ENCODE results near the gene CD8A. TPM values are rescaled to one million over a fixed set of nuclear protein-coding genes. Genes with fewer than 3 reads are reported as not detected.

CD8A gene
- total RNA-seq, 4 donors from 2014 or later: 0.49 to 1.9 (median 0.87) TPM

GRCh38 chr2:86752934-86753333 is 37.8 kb downstream of the CD8A start:
- DNase-seq (ENCODE audit: low spot score in 2 of 2): no peak
- no peak overlapping the region for H3K4me3 ChIP-seq (ENCODE audit: low read depth, poor library complexity, severe bottlenecking)
- WGBS, 2 donors: 92 to 96% methylated on average over 3 of the region's 3 CpGs
- TF ChIP-seq CTCF (IDR thresholded peaks at IDR 0.05): no peak
- no peak for TF ChIP-seq POLR2A (IDR thresholded peaks at IDR 0.05)
- intact Hi-C loops (cut with DNase I; ENCODE audit: low total_unique reads): no loop called here

GRCh38 chr2:86751778-86752177 is 38.9 kb downstream of the CD8A start:
- intact Hi-C loops (cut with DNase I; ENCODE audit: low total_unique reads): no loop called here
- no peak overlapping the region for H3K4me3 ChIP-seq (ENCODE audit: low read depth, poor library complexity, severe bottlenecking)
- TF ChIP-seq POLR2A (IDR thresholded peaks at IDR 0.05): no peak
- TF ChIP-seq CTCF (IDR thresholded peaks at IDR 0.05): no peak
- 77 to 85% methylated on average over 1 of the region's 1 CpG for WGBS, 2 donors
- no peak for DNase-seq (ENCODE audit: low spot score in 2 of 2)

- no peak for DNase-seq (ENCODE audit: low spot score in 2 of 2)
- no peak for TF ChIP-seq POLR2A (IDR thresholded peaks at IDR 0.05)
- no peak for TF ChIP-seq CTCF (IDR thresholded peaks at IDR 0.05)
- intact Hi-C loops (cut with DNase I; ENCODE audit: low total_unique reads): no loop called here
- 73 to 85% methylated on average over 3 of the region's 3 CpGs for WGBS, 2 donors
- no peak overlapping the region for H3K4me3 ChIP-seq (ENCODE audit: low read depth, poor library complexity, severe bottlenecking)
Observed at GRCh38 chr2:86750240-86750839, 40.4 kb downstream of the CD8A start.

GRCh38 chr2:86747711-86748639 is 42.7 kb downstream of the CD8A start:
- no peak overlapping the region for H3K4me3 ChIP-seq (ENCODE audit: low read depth, poor library complexity, severe bottlenecking)
- no peak for DNase-seq (ENCODE audit: low spot score in 2 of 2)
- intact Hi-C loops (cut with DNase I; ENCODE audit: low total_unique reads): no loop called here
- TF ChIP-seq POLR2A (IDR thresholded peaks at IDR 0.05): no peak
- no peak for TF ChIP-seq CTCF (IDR thresholded peaks at IDR 0.05)
- 78 to 81% methylated on average over 9 of the region's 9 CpGs for WGBS, 2 donors

GRCh38 chr2:86746939-86747338 is 43.8 kb downstream of the CD8A start:
- no peak for DNase-seq (ENCODE audit: low spot score in 2 of 2)
- no peak overlapping the region for H3K4me3 ChIP-seq (ENCODE audit: low read depth, poor library complexity, severe bottlenecking)
- intact Hi-C loops (cut with DNase I; ENCODE audit: low total_unique reads): no loop called here
- TF ChIP-seq CTCF (IDR thresholded peaks at IDR 0.05): no peak
- TF ChIP-seq POLR2A (IDR thresholded peaks at IDR 0.05): no peak
